Lower leg skin (tissue), 4 donors: ENCODE results near the gene CRAT. TPM values are rescaled to one million over a fixed set of nuclear protein-coding genes. Genes with fewer than 3 reads are reported as not detected.

ENCODE experiments used
- DNase-seq, 2 donors: peaks; one replicate each; pipeline ENCODE4 v3.0.0-alpha.2; 2019; ENCODE audit warnings: low spot score in 2 of 2
- H3K4me3 ChIP-seq: fragments of 200-600 bp; sonication (generic); 2 replicates; pipeline ENCODE4 v1.5.1; 2017; ENCODE audit warnings: mild to moderate bottlenecking, low read depth; ENCODE audit not compliant: poor library complexity, severe bottlenecking
- CTCF ChIP-seq, 3 donors: fragments of 450-650 bp; IDR thresholded peaks; one replicate each; pipeline ENCODE4 v1.5.1; 2016; ENCODE audit warnings: antibody characterized with exemption in 3 of 3, mild to moderate bottlenecking in 3 of 3, moderate library complexity in 2 of 3
- POLR2A ChIP-seq, 2 donors: fragments of 450-650 bp; IDR thresholded peaks; one replicate each; pipeline ENCODE4 v1.6.1; 2016 to 2017; ENCODE audit warnings: antibody characterized with exemption in 2 of 2, mild to moderate bottlenecking in 1 of 2, moderate library complexity in 1 of 2
- WGBS, 2 donors: methylation state at CpG; one replicate each; pipeline ENCODE4 v1.1.5; 2018; 5-methylcytosine and 5-hydroxymethylcytosine counted together
- intact Hi-C: fragments of 100-400 bp; cut with DNase I; formaldehyde crosslinking; loops from one replicate; pipeline ENCODE4 v1.15.0; 2023; ENCODE audit warnings: low total_unique reads
- total RNA-seq, 4 donors: library from RNA; depleted of rRNA; stranded (reverse); fragments of >200 nt; gene quantifications; one replicate each; pipeline ENCODE4 v1.1.0, GENCODE V29; 2016

CRAT gene
- total RNA-seq, 4 donors from 2014 or later = 13.7 to 78.2 (median 31.3) TPM

GRCh38 chr9:129109537-129109903 lies 1.1 kb downstream of the CRAT start:
- no peak overlapping the region for H3K4me3 ChIP-seq
- DNase-seq = peak; percentile 69 to 95
- 32 to 40% methylated on average over 7 of the region's 7 CpGs for WGBS, 2 donors
- TF ChIP-seq CTCF (IDR thresholded peaks at IDR 0.05) (no peak), POLR2A (IDR thresholded peaks at IDR 0.05) (no peak)
- intact Hi-C loops = no loop called here

GRCh38 chr9:129108805-129109536 lies 1.6 kb downstream of the CRAT start:
- intact Hi-C loops = no loop called here

GRCh38 chr9:129108083-129108804 lies 2.3 kb downstream of the CRAT start:
- TF ChIP-seq CTCF (IDR thresholded peaks at IDR 0.05) (no peak), POLR2A (IDR thresholded peaks at IDR 0.05) (no peak)
- 54 to 62% methylated on average over 11 to 13 of the region's 13 CpGs for WGBS, 2 donors
- no peak for DNase-seq
- no peak overlapping the region for H3K4me3 ChIP-seq
- intact Hi-C loops = no loop called here

More at GRCh38 chr9:129108805-129109536, 1.6 kb downstream of the CRAT start:
- H3K4me3 ChIP-seq = no peak overlapping the region
- TF ChIP-seq POLR2A (IDR thresholded peaks at IDR 0.05) (no peak), CTCF (IDR thresholded peaks at IDR 0.05) (no peak)
- peak in 1 of 2 donors; percentile 37 for DNase-seq
- WGBS, 2 donors = 38 to 51% methylated on average over 10 of the region's 10 CpGs

- WGBS, 2 donors = 81 to 85% methylated on average over 13 of the region's 13 CpGs
- H3K4me3 ChIP-seq = no peak overlapping the region
- DNase-seq = no peak
- TF ChIP-seq CTCF (IDR thresholded peaks at IDR 0.05) (no peak), POLR2A (IDR thresholded peaks at IDR 0.05) (no peak)
- intact Hi-C loops = no loop called here
Measured at GRCh38 chr9:129107651-129108050, 2.9 kb downstream of the CRAT start.

GRCh38 chr9:129105857-129106694 lies 4.5 kb downstream of the CRAT start:
- 87 to 88% methylated on average over 17 of the region's 17 CpGs for WGBS, 2 donors
- intact Hi-C loops = no loop called here
- no peak overlapping the region for H3K4me3 ChIP-seq
- TF ChIP-seq CTCF (IDR thresholded peaks at IDR 0.05) = no peak
- no peak for TF ChIP-seq POLR2A (IDR thresholded peaks at IDR 0.05)
- DNase-seq = no peak
